Measurements from ENCODE around the gene PAK5. TPM values are rescaled to one million over a fixed set of nuclear protein-coding genes. Genes with fewer than 3 reads are reported as not detected.

Gene PAK5
- total and polyA plus RNA-seq, 4 donors = 0.02 to 0.17 (median 0.04) TPM; not detected in 1

DNA sequence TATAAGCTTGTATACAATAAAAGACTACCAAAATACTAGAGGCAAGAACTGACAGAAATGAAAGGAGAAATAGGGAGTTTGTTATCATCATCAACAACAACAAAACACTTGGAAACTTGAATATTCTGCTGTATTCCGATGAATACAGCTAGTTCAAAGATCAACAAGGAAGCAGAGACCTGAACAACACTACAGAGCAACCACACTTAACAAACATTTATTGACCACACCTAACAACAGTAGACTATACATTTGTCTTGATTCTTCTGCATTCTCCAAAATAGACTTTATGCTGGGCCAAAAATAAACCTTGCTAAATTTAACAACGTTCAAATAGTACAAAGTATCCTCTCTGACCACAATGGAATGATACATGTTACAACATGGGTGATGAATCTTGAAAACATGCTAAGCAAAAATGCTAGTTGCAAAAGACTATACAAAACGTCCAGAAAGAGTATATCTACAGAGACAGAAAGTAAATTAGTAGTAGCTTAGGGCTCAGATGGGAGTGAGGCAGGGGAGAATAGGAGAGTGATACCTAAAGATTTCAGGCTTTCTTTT is 39.1 kb upstream of the PAK5 start:
- TF ChIP-seq JUND (IDR thresholded peaks at IDR 0.05) = no peak
- H3K9me3 ChIP-seq (ENCODE audit: control insufficient read depth in 4 of 4, low read length in 3 of 4) = no peaks in the 10 kb centered on the region
- WGBS = 30% methylated on average over 3 of the region's 3 CpGs
- no peak overlapping the region for H3K9ac ChIP-seq (ENCODE audit: low read depth in 1 of 2, low read length in 2 of 2)
- DNase-seq (ENCODE audit: low spot score) = no peak
- H3K4me1 ChIP-seq (ENCODE audit: control insufficient read depth in 4 of 4, insufficient read depth in 4 of 4, low read length in 3 of 4) = no peaks in the 10 kb centered on the region
- peaks cover 0 to 3% (median 0%) of the 10 kb centered on the region in 4 donors for H3K27me3 ChIP-seq (ENCODE audit: control insufficient read depth in 4 of 4, insufficient read depth in 4 of 4, low read length in 3 of 4)
- H3K36me3 ChIP-seq (ENCODE audit: control insufficient read depth in 4 of 4, insufficient read depth in 3 of 4, low read depth in 1 of 4, low read length in 3 of 4) = no peaks in the 10 kb centered on the region
- H3K27ac ChIP-seq (ENCODE audit: low read depth in 1 of 2, low read length in 2 of 2) = no peak overlapping the region
- H3K4me3 ChIP-seq (ENCODE audit: low read depth in 1 of 3, low read length in 3 of 3) = no peak overlapping the region

DNA sequence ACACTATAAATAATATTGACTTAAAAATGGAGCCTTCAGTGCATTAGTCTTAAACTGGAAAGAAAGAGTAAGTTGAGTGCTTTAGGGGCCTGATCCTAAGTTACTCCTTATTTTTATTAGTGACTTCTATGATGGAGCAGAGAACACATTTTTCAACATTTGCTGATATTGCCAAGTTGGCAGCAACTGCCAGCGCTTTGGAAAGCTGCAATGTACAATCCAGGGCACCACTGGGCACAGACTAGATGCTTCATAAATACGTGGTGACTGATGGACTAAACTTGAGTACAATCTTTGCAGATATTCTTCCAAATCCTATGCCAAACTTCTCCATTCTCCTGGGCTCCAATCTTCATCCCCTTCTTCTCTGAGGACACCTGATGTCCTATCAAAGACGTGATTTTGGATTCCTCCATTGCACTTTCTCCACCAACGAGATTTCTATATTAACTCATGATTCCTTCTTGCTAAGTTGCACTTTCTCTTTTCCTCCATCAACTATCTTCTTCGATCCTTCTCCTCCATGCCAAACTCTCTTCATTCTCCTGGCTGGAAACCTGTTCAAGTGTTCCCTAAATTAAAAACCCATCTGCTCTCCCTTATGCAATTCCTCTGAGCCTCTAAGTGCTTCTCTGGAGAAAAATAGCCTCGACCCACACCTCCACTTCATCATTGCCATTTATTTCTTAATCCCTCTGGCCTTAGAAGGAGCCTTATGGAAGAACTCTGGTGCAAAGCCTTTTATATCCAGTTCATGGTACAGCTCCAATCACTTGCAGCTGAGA is 28.5 kb upstream of the PAK5 start:
- WGBS = 55% methylated on average over 6 of the region's 6 CpGs
- H3K4me3 ChIP-seq (ENCODE audit: low read depth in 1 of 3, low read length in 3 of 3) = no peak overlapping the region
- no peaks in the 10 kb centered on the region for H3K4me1 ChIP-seq (ENCODE audit: control insufficient read depth in 4 of 4, insufficient read depth in 4 of 4, low read length in 3 of 4)
- no peaks in the 10 kb centered on the region for H3K9me3 ChIP-seq (ENCODE audit: control insufficient read depth in 4 of 4, low read length in 3 of 4)
- no peaks in the 10 kb centered on the region for H3K27me3 ChIP-seq (ENCODE audit: control insufficient read depth in 4 of 4, insufficient read depth in 4 of 4, low read length in 3 of 4)
- no peak for DNase-seq (ENCODE audit: low spot score)
- no peak overlapping the region for H3K9ac ChIP-seq (ENCODE audit: low read depth in 1 of 2, low read length in 2 of 2)
- H3K36me3 ChIP-seq (ENCODE audit: control insufficient read depth in 4 of 4, insufficient read depth in 3 of 4, low read depth in 1 of 4, low read length in 3 of 4) = no peaks in the 10 kb centered on the region
- H3K27ac ChIP-seq (ENCODE audit: low read depth in 1 of 2, low read length in 2 of 2) = no peak overlapping the region
- TF ChIP-seq, protein P1, sequence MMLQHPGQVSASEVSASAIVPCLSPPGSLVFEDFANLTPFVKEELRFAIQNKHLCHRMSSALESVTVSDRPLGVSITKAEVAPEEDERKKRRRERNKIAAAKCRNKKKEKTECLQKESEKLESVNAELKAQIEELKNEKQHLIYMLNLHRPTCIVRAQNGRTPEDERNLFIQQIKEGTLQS (IDR thresholded peaks at IDR 0.05) = no peak
- TF ChIP-seq FOXA2 (IDR thresholded peaks at IDR 0.05) = no peak
- no peak for TF ChIP-seq RAD21 (IDR thresholded peaks at IDR 0.05)
- TF ChIP-seq HNF4G (IDR thresholded peaks at IDR 0.05) = no peak
- no peak for TF ChIP-seq FOXA1 (IDR thresholded peaks at IDR 0.05)
- TF ChIP-seq, protein P2, sequence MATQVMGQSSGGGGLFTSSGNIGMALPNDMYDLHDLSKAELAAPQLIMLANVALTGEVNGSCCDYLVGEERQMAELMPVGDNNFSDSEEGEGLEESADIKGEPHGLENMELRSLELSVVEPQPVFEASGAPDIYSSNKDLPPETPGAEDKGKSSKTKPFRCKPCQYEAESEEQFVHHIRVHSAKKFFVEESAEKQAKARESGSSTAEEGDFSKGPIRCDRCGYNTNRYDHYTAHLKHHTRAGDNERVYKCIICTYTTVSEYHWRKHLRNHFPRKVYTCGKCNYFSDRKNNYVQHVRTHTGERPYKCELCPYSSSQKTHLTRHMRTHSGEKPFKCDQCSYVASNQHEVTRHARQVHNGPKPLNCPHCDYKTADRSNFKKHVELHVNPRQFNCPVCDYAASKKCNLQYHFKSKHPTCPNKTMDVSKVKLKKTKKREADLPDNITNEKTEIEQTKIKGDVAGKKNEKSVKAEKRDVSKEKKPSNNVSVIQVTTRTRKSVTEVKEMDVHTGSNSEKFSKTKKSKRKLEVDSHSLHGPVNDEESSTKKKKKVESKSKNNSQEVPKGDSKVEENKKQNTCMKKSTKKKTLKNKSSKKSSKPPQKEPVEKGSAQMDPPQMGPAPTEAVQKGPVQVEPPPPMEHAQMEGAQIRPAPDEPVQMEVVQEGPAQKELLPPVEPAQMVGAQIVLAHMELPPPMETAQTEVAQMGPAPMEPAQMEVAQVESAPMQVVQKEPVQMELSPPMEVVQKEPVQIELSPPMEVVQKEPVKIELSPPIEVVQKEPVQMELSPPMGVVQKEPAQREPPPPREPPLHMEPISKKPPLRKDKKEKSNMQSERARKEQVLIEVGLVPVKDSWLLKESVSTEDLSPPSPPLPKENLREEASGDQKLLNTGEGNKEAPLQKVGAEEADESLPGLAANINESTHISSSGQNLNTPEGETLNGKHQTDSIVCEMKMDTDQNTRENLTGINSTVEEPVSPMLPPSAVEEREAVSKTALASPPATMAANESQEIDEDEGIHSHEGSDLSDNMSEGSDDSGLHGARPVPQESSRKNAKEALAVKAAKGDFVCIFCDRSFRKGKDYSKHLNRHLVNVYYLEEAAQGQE (IDR thresholded peaks at IDR 0.05) = no peak
- TF ChIP-seq YY1 (IDR thresholded peaks at IDR 0.05) = no peak
- TF ChIP-seq HNF4A (conservative IDR thresholded peaks at IDR 0.05) = no peak
- TF ChIP-seq, protein P3, sequence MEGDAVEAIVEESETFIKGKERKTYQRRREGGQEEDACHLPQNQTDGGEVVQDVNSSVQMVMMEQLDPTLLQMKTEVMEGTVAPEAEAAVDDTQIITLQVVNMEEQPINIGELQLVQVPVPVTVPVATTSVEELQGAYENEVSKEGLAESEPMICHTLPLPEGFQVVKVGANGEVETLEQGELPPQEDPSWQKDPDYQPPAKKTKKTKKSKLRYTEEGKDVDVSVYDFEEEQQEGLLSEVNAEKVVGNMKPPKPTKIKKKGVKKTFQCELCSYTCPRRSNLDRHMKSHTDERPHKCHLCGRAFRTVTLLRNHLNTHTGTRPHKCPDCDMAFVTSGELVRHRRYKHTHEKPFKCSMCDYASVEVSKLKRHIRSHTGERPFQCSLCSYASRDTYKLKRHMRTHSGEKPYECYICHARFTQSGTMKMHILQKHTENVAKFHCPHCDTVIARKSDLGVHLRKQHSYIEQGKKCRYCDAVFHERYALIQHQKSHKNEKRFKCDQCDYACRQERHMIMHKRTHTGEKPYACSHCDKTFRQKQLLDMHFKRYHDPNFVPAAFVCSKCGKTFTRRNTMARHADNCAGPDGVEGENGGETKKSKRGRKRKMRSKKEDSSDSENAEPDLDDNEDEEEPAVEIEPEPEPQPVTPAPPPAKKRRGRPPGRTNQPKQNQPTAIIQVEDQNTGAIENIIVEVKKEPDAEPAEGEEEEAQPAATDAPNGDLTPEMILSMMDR (IDR thresholded peaks at IDR 0.05; ENCODE audit: low read depth, low read length, missing input control) = no peak
- TF ChIP-seq GABPA (IDR thresholded peaks at IDR 0.05 in 1 of 2, conservative IDR thresholded peaks at IDR 0.05 in 1 of 2) = no peak
- TF ChIP-seq TAF1 (conservative IDR thresholded peaks at IDR 0.05) = no peak
- TF ChIP-seq SP1 (IDR thresholded peaks at IDR 0.05) = no peak
- TF ChIP-seq EGR1 (IDR thresholded peaks at IDR 0.05; ENCODE audit: low read depth in 2 of 2) = no peak
- TF ChIP-seq RXRA (IDR thresholded peaks at IDR 0.05) = no peak
- TF ChIP-seq, protein P4, sequence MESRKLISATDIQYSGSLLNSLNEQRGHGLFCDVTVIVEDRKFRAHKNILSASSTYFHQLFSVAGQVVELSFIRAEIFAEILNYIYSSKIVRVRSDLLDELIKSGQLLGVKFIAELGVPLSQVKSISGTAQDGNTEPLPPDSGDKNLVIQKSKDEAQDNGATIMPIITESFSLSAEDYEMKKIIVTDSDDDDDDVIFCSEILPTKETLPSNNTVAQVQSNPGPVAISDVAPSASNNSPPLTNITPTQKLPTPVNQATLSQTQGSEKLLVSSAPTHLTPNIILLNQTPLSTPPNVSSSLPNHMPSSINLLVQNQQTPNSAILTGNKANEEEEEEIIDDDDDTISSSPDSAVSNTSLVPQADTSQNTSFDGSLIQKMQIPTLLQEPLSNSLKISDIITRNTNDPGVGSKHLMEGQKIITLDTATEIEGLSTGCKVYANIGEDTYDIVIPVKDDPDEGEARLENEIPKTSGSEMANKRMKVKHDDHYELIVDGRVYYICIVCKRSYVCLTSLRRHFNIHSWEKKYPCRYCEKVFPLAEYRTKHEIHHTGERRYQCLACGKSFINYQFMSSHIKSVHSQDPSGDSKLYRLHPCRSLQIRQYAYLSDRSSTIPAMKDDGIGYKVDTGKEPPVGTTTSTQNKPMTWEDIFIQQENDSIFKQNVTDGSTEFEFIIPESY (IDR thresholded peaks at IDR 0.05) = no peak
- TF ChIP-seq, protein P5, sequence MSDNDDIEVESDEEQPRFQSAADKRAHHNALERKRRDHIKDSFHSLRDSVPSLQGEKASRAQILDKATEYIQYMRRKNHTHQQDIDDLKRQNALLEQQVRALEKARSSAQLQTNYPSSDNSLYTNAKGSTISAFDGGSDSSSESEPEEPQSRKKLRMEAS (IDR thresholded peaks at IDR 0.05) = no peak
